Umbilical cord (tissue), 2 donors: ENCODE data around the gene HCFC1. TPM values are rescaled to one million over a fixed set of nuclear protein-coding genes. Genes with fewer than 3 reads are reported as not detected.
"Not testable (repeated sequence)": the region's sequence is repeated elsewhere in the genome, so short reads cannot be mapped to it uniquely, and the experiment has no call there.

ENCODE experiments used
- DNase-seq: peaks from one replicate; pipeline ENCODE4 v3.0.0-alpha.2; 2015; ENCODE audit warnings: low spot score
- total RNA-seq: library from RNA; depleted of rRNA; stranded (reverse); fragments of >200 nt; gene quantifications from one replicate; pipeline ENCODE4 v1.2.3, GENCODE V29; 2014; ENCODE audit warnings: low replicate concordance; ENCODE audit not compliant: insufficient read depth

HCFC1 gene
- total RNA-seq, 1 donor from 2014 or later = 7.2 TPM

- no peak for DNase-seq
Measured at GRCh38 chrX:154008521-154008920, 36.9 kb upstream of the HCFC1 start.

GRCh38 chrX:154006947-154007346 is 35.3 kb upstream of the HCFC1 start:
- no peak for DNase-seq

GRCh38 chrX:154004315-154004714 is 32.7 kb upstream of the HCFC1 start:
- DNase-seq = no peak

GRCh38 chrX:154002215-154002719 is 30.6 kb upstream of the HCFC1 start:
- DNase-seq = no peak

- DNase-seq = no peak
Measured at GRCh38 chrX:154000051-154000450, 28.4 kb upstream of the HCFC1 start.

- no peak for DNase-seq
Measured at GRCh38 chrX:153999359-154000037, 27.9 kb upstream of the HCFC1 start.

- no peak for DNase-seq
Measured at GRCh38 chrX:153995504-153995903, 23.9 kb upstream of the HCFC1 start.

- not testable (repeated sequence) for DNase-seq
Measured at GRCh38 chrX:153994398-153994797, 22.8 kb upstream of the HCFC1 start.

- no peak for DNase-seq
Measured at GRCh38 chrX:153993978-153994377, 22.4 kb upstream of the HCFC1 start.

- DNase-seq = no peak
Measured at GRCh38 chrX:153993079-153993478, 21.5 kb upstream of the HCFC1 start.

- DNase-seq = no peak
Measured at GRCh38 chrX:153992180-153992579, 20.6 kb upstream of the HCFC1 start.

GRCh38 chrX:153991013-153991580 is 19.5 kb upstream of the HCFC1 start:
- no peak for DNase-seq

- no peak for DNase-seq
Measured at GRCh38 chrX:153989973-153990655, 18.5 kb upstream of the HCFC1 start.

GRCh38 chrX:153988493-153988892 is 16.9 kb upstream of the HCFC1 start:
- DNase-seq = no peak

- DNase-seq = no peak
Measured at GRCh38 chrX:153984351-153985178, 12.9 kb upstream of the HCFC1 start.

GRCh38 chrX:153983321-153983801 is 11.7 kb upstream of the HCFC1 start:
- no peak for DNase-seq

- no peak for DNase-seq
Measured at GRCh38 chrX:153981771-153982533, 10.3 kb upstream of the HCFC1 start.

GRCh38 chrX:153981231-153981630 is 9.6 kb upstream of the HCFC1 start:
- no peak for DNase-seq

- not testable (repeated sequence) for DNase-seq
Measured at GRCh38 chrX:153980394-153980793, 8.8 kb upstream of the HCFC1 start.

- DNase-seq = no peak
Measured at GRCh38 chrX:153974726-153975286, 3.2 kb upstream of the HCFC1 start.
